HK-2 (cell line): ENCODE results near the gene PPP6R2.
"Not testable (repeated sequence)": the region's sequence is repeated elsewhere in the genome, so short reads cannot be mapped to it uniquely, and the experiment has no call there.

ENCODE experiments used
- DNase-seq: peaks from one replicate; pipeline ENCODE4 v3.0.0-alpha.2; 2018; ENCODE audit not compliant: unreplicated experiment

Gene PPP6R2

GRCh38 chr22:50317674-50318073, 25.5 kb upstream of the PPP6R2 start:
- no peak for DNase-seq

GRCh38 chr22:50318356-50318697, 24.8 kb upstream of the PPP6R2 start:
- DNase-seq = no peak

DNA sequence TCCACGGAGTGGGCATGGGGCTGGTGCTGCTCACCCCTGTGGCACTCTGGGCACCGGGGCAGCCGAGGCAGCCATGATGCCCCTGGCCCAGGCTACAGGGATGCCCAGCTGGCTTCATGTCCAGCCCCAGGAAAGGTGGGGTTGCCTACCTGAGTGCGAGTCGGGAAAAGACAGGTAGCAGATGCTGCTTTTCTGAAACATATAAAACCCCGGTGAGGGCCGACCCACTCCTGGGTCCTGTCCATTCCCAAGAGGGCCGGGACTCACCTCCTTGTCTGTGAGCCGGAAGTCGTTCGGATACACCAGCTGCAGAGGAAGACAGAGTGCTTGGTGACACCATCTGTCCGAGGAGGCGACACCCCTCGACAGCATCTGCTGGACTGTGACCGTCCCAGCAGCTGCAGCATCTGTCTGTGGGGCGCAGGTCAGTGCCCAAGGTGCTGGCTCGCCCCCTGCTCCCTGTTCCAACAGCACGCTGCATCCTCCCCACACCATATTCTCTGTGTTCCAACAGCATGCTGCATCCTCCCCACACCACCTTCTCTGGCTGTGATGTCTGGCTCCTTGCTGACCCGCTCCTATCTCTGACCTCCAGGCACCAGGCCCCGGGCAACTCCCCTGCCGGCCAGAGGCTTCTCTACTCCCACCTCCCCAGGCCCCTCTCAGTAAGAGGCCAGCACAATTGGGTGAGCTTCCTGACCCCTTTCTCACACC, 24.3 kb upstream of the PPP6R2 start:
- no peak for DNase-seq

DNA sequence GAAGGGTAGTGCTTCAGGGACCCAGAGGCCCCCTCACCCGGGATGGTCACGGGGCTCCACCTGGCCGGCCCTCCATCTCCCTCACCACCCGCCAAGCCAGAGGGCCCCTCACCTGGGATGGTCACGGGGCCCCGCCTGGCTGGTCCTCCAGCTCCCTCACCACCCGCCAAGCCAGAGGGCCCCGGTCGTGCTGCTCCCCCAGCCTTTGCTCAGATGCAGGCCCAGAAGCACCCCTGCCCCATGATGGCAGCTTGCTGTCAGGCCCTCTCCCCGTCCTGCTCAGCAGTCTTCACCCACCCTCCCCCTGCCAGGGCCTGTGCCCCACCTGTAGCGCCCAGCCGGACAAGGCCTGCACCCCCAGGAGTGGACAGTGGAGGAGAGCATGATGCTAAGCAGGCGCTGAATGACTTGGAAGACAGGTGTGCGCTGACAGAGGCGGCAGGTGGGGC, 23.6 kb upstream of the PPP6R2 start:
- DNase-seq = no peak

DNA sequence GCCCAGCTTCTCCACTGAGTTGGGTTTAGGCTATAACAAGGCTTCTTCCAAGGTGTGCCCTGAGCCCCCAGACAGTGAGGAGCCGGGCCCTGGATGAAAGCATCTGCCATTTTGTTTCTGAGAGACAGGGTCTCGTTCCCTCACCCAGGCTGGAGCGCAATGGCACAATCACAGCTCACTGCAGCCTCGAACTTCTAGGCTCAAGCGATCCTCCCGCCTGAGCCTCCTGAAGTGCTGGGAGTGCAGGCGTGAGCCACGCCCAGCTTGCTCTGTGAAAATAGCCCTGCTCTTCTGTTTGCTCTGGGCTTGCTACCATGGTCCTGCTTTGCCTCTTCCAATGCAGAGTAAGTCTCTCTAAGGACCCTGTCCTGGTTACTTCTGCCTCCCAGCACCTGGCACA, 23.0 kb upstream of the PPP6R2 start:
- no peak for DNase-seq

- no peak for DNase-seq
These were observed 22.3 kb upstream of the PPP6R2 start for GRCh38 chr22:50320671-50321325.

DNA sequence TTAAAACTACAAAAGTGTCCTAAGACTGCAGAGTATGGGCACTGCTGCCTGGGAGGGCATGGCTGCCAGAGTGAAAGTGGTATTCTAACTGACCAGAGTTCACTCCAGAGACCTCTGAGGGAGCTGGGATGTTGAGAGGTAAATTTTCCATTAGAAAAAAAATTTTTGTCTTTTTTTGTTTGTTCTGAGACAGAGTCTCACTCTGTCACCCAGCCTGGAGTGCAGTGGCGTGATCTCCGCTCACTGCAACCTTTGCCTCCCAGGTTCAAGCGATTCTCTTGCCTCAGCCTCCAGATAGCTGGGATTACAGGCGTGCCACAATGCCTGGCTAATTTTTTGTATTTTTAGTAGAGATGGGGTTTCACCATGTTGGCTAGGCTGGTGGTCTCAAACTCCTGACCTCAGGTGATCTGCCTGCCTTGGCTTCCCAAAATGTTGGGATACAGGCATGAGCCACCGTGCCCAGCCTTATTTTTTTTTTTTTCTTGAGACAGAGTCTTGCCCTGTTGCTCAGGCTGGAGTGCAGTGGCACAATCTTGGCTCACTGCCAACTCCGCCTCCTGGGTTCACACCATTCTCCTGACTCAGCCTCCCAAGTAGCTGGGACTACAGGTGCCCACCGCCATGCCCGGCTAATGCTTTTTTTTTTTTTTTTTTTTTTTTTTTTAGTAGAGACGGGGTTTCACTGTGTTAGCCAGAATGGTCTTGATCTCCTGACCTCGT, 20.6 kb upstream of the PPP6R2 start:
- DNase-seq = not testable (repeated sequence)

- DNase-seq = no peak
These were observed 19.2 kb upstream of the PPP6R2 start for GRCh38 chr22:50323900-50324299.

DNA sequence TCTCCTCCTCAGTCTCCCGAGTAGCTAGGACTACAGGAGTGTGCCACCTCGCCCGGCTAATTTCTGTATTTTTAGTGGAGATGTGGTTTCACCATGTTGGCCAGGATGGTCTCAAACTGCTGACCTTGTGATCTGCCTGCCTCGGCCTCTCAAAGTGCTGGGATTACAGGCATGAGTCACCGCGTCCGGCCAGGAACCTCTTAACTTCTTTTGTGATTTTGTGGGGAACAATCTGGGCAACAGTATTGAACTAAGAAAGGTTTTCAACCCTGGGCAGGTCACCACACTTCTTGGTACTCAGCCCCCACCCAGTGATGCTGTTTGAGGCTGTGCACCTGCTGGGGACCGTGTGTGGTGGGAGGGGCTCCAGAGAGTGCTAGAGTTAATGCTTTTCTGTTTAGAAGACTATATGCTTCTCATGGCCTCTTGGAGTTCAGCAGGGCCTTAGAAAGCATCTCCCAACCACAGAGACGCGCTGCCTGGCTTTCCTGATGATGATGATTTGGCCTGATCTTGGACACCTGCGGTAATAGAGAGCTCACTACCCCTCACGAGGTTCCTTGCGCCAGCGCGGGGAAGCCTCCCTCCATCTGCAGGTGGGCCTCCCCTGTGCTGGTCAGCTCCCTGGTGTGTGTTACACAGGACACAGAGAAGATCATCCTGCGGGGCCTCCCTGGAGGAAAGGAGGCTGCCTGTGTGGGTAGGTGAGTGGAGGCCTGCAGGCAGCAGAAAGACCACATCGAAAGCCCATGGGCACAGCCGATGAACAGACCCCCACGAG, 17.5 kb upstream of the PPP6R2 start:
- DNase-seq = no peak

- no peak for DNase-seq
These were observed 16.7 kb upstream of the PPP6R2 start for GRCh38 chr22:50326225-50326955.

- DNase-seq = peak; percentile 75
These were observed 16.0 kb upstream of the PPP6R2 start, which contains the start of gene DENND6B for GRCh38 chr22:50326956-50327710. Gene DENND6B (minus strand): TSS chr22:50327012. CDS start chr22:50326988, 24 bp downstream.

GRCh38 chr22:50327711-50328019, 15.5 kb upstream of the PPP6R2 start:
- DNase-seq = no peak

GRCh38 chr22:50329236-50329635, 13.9 kb upstream of the PPP6R2 start:
- DNase-seq = no peak

DNA sequence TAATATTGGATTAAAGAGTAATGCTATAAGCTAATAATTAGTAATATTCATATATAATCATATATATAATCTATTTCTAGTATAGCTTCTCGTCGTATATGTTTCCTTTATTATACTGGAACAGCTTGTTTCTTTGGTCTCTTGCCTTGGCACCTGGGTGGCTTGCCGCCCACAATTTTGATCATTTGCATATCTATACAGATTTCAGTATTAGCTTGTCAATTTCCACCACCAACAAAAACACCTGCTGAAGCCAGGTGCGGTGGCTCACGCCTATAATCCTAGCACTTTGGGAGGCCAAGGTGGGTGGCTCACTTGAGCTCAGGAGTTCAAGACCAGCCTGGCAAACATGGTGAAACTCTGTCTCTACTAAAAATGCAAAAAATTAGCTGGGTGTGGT, 8.7 kb upstream of the PPP6R2 start:
- not testable (repeated sequence) for DNase-seq

DNA sequence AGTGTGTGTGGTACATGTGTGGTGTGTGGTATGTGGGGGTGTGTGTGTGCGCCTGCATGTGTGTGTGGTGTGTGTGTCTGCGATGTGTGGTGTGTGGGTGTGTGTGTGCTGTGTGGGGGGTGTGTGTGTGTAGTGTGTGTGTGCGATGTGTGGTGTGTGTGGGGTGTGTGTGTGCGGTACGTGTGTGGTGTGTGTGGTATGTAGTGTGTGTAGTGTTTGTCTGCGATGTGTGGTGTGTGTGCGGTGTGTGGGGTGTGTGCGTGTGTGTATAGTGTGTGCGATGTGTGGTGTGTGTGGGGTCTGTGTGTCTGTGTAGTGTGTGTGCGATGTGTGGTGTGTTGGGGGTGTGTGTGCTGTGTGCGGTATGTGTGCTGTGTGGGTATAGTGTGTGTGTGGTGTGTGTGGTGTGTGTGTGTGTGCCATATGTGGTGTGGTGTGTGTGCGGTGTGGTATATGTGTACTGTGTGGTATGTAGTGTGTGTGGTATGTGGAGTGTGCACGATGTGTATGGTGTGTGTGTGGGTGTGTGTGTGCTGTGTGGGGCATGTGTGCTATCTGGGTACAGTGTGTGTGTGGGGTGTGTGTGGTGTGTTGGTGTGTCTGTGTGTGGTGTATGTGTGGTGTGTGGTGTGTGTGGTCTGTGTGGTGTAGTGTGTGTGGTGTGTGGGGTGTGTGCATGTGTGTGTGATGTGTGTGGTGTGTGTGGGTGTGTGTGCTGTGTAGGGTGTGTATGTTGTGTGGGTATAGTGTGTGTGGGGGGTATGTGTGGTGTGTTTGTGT, 5.7 kb upstream of the PPP6R2 start:
- DNase-seq = no peak

GRCh38 chr22:50338042-50338573, 5.0 kb upstream of the PPP6R2 start:
- no peak for DNase-seq

DNA sequence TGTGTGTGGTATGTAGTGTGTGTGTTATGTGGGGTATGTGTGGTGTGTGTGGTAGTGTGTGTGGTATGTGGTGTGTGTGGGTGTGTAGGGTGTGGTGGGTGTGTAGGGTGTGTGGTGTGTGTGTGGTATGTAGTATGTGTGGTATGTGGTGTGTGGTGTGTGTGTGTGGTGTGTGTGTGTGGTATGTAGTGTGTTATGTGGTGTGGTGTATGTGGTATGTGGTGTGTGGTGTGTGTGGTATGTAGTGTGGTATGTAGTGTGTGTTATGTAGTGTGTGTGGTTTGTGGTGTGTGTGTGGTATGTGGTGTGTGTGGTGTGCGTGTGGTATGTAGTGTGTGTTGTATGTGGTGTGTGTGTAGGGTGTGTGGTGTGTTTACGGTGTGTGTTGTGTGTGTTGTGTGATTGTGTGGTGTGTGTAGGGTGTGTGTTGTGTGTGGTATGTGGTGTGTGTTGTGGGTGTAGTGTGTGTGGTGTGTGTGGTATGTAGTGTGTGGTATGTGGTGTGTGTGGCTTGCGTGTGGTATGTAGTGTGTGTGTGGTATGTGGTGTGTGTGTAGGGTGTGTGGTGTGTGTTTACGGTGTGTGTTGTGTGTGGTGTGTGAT, 4.2 kb upstream of the PPP6R2 start:
- no peak for DNase-seq

DNA sequence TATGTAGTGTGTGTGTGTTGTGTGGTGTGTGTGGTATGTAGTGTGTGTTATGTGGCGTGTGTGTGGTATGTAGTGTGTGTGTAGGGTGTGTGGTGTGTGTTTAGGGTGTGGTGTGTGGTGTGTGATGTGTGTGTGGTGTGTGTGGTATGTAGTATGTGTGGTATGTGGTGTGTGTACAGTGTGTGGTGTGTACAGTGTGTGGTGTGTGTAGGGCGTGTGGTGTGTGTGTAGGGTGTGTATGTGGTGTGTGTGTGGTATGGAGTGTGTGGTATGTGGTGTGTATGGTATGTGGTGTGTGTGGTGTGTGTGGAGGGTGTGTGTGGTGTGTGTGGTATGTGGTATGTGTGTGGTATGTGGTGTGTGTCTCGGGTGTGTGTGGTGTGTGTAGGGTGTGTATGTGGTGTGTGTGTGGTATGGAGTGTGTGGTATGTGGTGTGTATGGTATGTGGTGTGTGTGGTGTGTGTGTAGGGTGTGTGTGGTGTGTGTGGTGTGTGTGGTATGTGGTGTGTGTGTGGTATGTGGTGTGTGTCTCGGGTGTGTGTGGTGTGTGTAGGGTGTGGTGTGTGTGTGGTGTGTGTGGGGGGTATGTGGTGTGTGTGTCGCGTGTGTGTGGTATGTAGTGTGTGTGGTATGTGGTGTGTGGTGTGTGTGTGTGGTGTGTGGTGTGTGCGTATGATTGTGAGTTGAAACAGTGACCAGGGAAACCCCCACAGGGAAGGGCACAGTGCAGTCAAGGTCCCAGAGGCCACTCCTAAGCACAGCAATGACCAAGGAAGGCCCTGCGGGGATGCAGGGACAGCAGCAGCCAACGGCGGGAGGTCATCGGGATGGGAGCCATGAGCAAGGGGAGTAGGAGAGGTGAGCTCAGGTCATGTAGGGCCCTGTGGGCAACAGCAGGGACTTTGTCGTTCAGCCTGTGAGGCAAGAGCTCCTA, 2.9 kb upstream of the PPP6R2 start:
- DNase-seq = no peak
